Measurements from ENCODE around the gene KRTAP5-7. TPM values are rescaled to one million over a fixed set of nuclear protein-coding genes. Genes with fewer than 3 reads are reported as not detected.

Gene KRTAP5-7
- total and polyA plus RNA-seq, 2 of the 8 experiments (the other 6 are each of a cell fraction or from before 2014, with no cell fraction given) = not detected

- no peak for TF ChIP-seq RFX5 (IDR thresholded peaks at IDR 0.05; ENCODE audit: borderline replicate concordance, low read depth, low read length)
- no peak for TF ChIP-seq SP2 (IDR thresholded peaks at IDR 0.05; ENCODE audit: low read length)
- TF ChIP-seq SIX5 (IDR thresholded peaks at IDR 0.05; ENCODE audit: low read depth, low read length) = no peak
Observed at GRCh38 chr11:71519546-71519945, 7.5 kb upstream of the KRTAP5-7 start (continued).
